BJ (cell line): ENCODE results near the gene RPL12. TPM values are rescaled to one million over a fixed set of nuclear protein-coding genes. Genes with fewer than 3 reads are reported as not detected.

ENCODE experiments used
- CTCF ChIA-PET: fragments of 350-600 bp; formaldehyde crosslinking; extraction: SDS; loops from one replicate; lab custom pipeline; 2021; ENCODE audit warnings: antibody characterized with exemption, inconsistent platforms; lab: Yijun Ruan, JAX
- POLR2A ChIA-PET: fragments of 300-600 bp; sonication (Branson Sonifier 250); formaldehyde crosslinking; extraction: SDS; loops from one replicate; lab custom pipeline; 2021; ENCODE audit warnings: antibody characterized with exemption; lab: Charles Lee
- DNase-seq: peaks from one replicate; pipeline ENCODE4 v3.0.0-alpha.2; 2011; ENCODE audit warnings: low read depth
- H3K27me3 ChIP-seq: 2 replicates; pipeline ENCODE4 v1.6.0; 2011; ENCODE audit warnings: low read length; ENCODE audit not compliant: control insufficient read depth, insufficient read depth
- H3K36me3 ChIP-seq: 2 replicates; pipeline ENCODE4 v1.5.1; 2011; ENCODE audit warnings: low read length; ENCODE audit not compliant: control insufficient read depth, insufficient read depth
- H3K4me3 ChIP-seq: 2 replicates; pipeline ENCODE4 v1.5.1; 2011; ENCODE audit warnings: low read depth, mild to moderate bottlenecking, control low read depth, low read length
- CTCF ChIP-seq: IDR thresholded peaks from 2 replicates; pipeline ENCODE4 v1.5.1; 2011; ENCODE audit warnings: low read depth, mild to moderate bottlenecking, control low read depth, inconsistent platforms, low read length, moderate library complexity; ENCODE audit not compliant: insufficient read depth
- polyA plus RNA-seq: library from polyadenylated mRNA; depleted of rRNA; stranded (reverse); fragments of >200 nt; gene quantifications from 2 replicates; pipeline ENCODE4 v1.2.3, GENCODE V29; 2011

RPL12 gene
- polyA plus RNA-seq, 1 experiment: 2,343 TPM

- POLR2A ChIA-PET: no interaction called here
- TF ChIP-seq CTCF: no peak
- Histone ChIP-seq H3K27me3 (no peaks in the 10 kb centered on the region), H3K36me3 (peaks cover 25% of the 10 kb centered on the region), H3K4me3 (no peak overlapping the region)
- DNase-seq: no peak
- CTCF ChIA-PET: interaction anchor here (2.8 kb wide), 1 partner anchor 8 kb away, joined by 7 read pairs; no protein-coding TSS in a partner anchor
Measured at GRCh38 chr9:127463382-127463781, 12.2 kb upstream of the RPL12 start.

DNA sequence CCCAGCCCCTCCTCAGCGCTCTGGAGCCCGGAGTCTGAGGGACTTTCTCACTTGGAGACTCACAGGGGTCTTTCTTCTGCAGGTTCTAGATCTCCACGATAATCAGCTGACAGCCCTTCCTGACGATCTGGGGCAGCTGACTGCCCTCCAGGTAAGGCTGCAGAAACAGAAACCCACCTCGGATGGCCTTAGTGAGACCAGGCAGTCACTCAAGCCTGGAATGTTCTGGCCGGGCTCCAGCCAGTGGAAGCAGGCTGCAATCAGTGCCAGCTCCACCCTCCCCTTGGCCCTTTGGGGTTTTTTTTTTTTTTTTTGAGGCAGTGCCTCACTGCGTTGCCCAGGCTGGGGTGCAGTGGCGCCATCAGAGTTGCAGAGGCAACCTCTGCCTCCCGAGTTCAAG is 7.7 kb upstream of the RPL12 start:
- ChIA-PET CTCF (interaction anchor here (0.6 kb wide), 1 partner anchor 131 kb away, joined by 3 read pairs; no protein-coding TSS in a partner anchor), POLR2A (interaction anchor here (0.6 kb wide), 1 partner anchor 10 kb away, joined by 3 read pairs; no protein-coding TSS in a partner anchor)
- H3K27me3 ChIP-seq: no peaks in the 10 kb centered on the region
- peaks cover 29% of the 10 kb centered on the region for H3K36me3 ChIP-seq
- no peak for TF ChIP-seq CTCF
- DNase-seq: no peak
- H3K4me3 ChIP-seq: no peak overlapping the region

GRCh38 chr9:127457191-127457878 is 6.1 kb upstream of the RPL12 start:
- ChIA-PET POLR2A (no interaction called here), CTCF (no interaction called here)
- H3K36me3 ChIP-seq: peaks cover 31% of the 10 kb centered on the region
- DNase-seq: no peak
- TF ChIP-seq CTCF: no peak
- no peak overlapping the region for H3K4me3 ChIP-seq
- no peaks in the 10 kb centered on the region for H3K27me3 ChIP-seq

- Histone ChIP-seq H3K36me3 (peaks cover 17% of the 10 kb centered on the region), H3K27me3 (no peaks in the 10 kb centered on the region), H3K4me3 (no peak overlapping the region)
- ChIA-PET CTCF (interaction anchor here (0.5 to 1.7 kb wide), 4 partner anchors 9 to 514 kb away, joined by 3 to 7 read pairs (median 4); no protein-coding TSS in a partner anchor), POLR2A (no interaction called here)
- no peak for DNase-seq
- 0 out of 2 replicates have a peak, but pooled peaks have one; percentile 33 for TF ChIP-seq CTCF
Measured at GRCh38 chr9:127455324-127455992, 4.3 kb upstream of the RPL12 start.

- Histone ChIP-seq H3K36me3 (peaks cover 22% of the 10 kb centered on the region), H3K27me3 (no peaks in the 10 kb centered on the region), H3K4me3 (no peak overlapping the region; the same call in 1 of the 2 replicates)
- no peak for DNase-seq
- TF ChIP-seq CTCF: no peak
- ChIA-PET CTCF (interaction anchor here (1.3 to 1.4 kb wide), 2 partner anchors 8 to 14 kb away, joined by 3 to 4 read pairs; no protein-coding TSS in a partner anchor), POLR2A (no interaction called here)
Measured at GRCh38 chr9:127452691-127453090, 1.5 kb upstream of the RPL12 start.
